Measurements from ENCODE around the gene GNAQ.
"Not testable (repeated sequence)": the region's sequence is repeated elsewhere in the genome, so short reads cannot be mapped to it uniquely, and the experiment has no call there.

The GNAQ gene

DNA sequence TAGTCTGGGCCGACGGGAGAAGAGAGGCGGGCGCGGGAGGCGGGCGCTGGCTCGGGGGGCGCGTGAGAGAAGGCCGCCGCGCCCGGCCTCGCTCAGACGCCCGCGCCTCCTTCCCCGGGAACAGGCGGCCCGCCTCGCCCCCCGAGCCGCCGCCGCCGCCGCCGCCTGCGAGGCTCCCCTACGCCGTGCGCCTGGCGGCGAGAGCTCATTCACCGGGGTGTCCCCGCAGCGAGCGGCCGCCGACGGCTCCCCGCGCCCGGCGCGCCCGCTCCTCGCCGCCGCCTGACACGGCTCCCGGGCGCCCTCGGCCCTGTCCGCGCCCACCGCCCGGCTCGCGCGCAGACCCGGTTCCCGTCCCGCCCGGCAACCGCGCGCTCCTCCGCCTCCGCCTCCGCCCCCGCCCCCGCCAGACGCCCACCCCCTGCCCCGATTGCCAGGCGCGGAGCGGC, at the start of gene GNAQ:
GNAQ (minus strand) TSS at position 368 of the 449 bp plus-strand sequence. CDS start 576 bp downstream, outside the sequence.
- H3K4me1 ChIP-seq (ENCODE audit: control insufficient read depth, insufficient read depth, low read length) = peaks cover 22% of the 10 kb centered on the region

DNA sequence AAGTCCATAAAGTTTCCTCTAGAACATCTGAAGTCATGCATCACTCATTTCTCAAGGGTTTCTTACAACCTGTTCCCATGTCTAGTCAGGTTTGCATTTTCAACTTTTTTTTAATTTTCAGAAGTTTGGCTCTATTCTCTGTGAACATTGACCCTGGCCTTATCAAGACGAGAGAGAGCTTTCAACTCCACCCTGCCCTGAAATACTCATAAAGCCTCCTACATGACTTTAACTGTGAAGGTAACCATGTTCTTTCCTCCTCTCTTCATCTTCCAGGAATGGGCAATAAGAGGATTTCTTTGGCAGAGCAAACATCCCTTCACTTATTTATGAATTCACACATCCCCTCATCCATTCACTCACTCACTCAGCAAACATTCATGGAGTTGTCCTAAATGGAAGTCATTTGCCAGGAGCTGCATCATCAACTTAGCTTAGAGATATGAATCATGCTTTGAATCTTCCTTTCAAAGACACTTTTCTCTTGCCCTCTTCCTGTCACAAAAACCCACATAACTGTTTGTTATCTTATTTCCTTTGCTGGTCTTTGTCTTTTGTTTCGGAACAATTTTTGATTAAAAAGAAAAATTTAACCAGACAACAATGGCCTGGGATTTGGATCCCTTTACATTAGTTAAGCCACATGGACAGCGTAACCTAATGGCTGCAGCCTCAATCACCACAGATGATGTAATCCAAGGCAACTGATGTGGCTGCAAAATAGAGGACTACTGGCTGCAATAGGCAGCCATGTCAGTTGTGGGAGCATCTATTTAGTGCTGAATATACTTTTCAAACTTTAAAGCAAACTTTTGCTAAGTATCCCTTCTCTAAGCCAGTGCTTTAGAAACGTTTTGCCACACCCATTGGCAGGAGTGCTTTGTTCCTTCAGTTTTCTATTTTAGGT, 43.0 kb upstream of the GNAQ start:
- Histone ChIP-seq H3K4me1 (ENCODE audit: control insufficient read depth, insufficient read depth, low read length) (no peaks in the 10 kb centered on the region), H3K4me3 (ENCODE audit: low read length) (no peak overlapping the region), H3K36me3 (ENCODE audit: control insufficient read depth, insufficient read depth, low read length) (no peaks in the 10 kb centered on the region), H3K9ac (ENCODE audit: low read length) (no peak overlapping the region), H3K27me3 (ENCODE audit: control insufficient read depth, insufficient read depth, low read length) (no peaks in the 10 kb centered on the region), H3K27ac (ENCODE audit: low read depth, low read length) (no peak overlapping the region)

More for the DNA sequence above, at the start of gene GNAQ:
- Histone ChIP-seq H3K27ac (ENCODE audit: low read depth, low read length) (peak within 1 kb of the TSS; percentile 88), H3K36me3 (ENCODE audit: control insufficient read depth, insufficient read depth, low read length) (no peaks in the 10 kb centered on the region), H3K9ac (ENCODE audit: low read length) (peak within 1 kb of the TSS; percentile 47), H3K4me3 (ENCODE audit: low read length) (peak within 1 kb of the TSS; percentile 80), H3K27me3 (ENCODE audit: control insufficient read depth, insufficient read depth, low read length) (no peaks in the 10 kb centered on the region)

DNA sequence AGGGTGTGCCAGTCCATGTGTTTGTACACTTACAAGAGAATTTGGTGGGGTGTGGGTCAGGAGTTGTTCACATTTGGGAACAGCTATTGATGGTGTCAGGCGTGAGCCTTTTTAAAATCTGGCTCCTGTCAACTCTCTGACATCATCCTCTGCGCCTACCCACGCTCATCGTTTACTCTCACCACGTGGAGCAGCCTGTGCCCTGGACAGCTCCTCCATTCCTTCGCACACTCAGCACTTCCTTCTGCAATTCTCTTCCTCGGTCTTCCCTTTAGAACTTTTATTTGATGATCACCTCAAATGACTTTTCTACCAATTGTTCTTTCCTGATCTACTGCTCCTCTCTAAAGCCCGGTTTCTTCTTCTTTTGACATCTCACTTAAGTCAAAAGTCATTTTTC, 42.1 kb upstream of the GNAQ start:
- no peaks in the 10 kb centered on the region for H3K4me1 ChIP-seq (ENCODE audit: control insufficient read depth, insufficient read depth, low read length)
- no peak overlapping the region for H3K4me3 ChIP-seq (ENCODE audit: low read length)
- no peaks in the 10 kb centered on the region for H3K27me3 ChIP-seq (ENCODE audit: control insufficient read depth, insufficient read depth, low read length)
- H3K9ac ChIP-seq (ENCODE audit: low read length) = no peak overlapping the region
- no peaks in the 10 kb centered on the region for H3K36me3 ChIP-seq (ENCODE audit: control insufficient read depth, insufficient read depth, low read length)
- H3K27ac ChIP-seq (ENCODE audit: low read depth, low read length) = no peak overlapping the region

DNA sequence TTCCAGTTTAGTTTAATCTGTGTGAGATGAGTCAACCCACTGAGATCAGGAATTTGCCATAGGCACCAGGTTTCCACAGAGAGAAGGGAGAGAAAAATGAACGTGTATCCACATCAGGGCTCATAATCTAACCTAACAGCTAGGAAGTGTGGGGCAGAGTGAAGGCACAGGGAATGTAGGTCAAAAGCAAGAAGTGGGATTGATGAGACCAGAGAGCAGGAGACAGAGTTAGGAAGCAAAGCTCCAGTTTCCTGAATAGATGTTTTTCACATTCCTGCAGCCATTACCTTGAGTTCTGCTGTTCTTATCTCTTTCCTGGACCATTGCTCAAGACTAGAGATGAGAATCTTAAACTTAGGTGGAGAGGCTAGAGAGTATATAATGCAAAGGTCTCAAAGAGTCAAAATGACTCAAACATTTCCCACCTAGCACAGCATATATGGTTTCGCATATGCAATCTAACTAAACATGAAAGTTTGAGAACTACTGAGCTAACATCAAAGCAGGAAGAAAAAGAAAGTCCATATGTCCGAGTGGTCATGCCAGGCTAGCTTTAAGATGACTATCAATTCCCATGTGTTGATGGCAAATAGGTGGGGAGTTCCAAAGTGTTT, 41.1 kb upstream of the GNAQ start:
- no peaks in the 10 kb centered on the region for H3K36me3 ChIP-seq (ENCODE audit: control insufficient read depth, insufficient read depth, low read length)
- H3K27me3 ChIP-seq (ENCODE audit: control insufficient read depth, insufficient read depth, low read length) = no peaks in the 10 kb centered on the region
- no peak overlapping the region for H3K4me3 ChIP-seq (ENCODE audit: low read length)
- no peak overlapping the region for H3K27ac ChIP-seq (ENCODE audit: low read depth, low read length)
- no peak overlapping the region for H3K9ac ChIP-seq (ENCODE audit: low read length)
- H3K4me1 ChIP-seq (ENCODE audit: control insufficient read depth, insufficient read depth, low read length) = no peaks in the 10 kb centered on the region

DNA sequence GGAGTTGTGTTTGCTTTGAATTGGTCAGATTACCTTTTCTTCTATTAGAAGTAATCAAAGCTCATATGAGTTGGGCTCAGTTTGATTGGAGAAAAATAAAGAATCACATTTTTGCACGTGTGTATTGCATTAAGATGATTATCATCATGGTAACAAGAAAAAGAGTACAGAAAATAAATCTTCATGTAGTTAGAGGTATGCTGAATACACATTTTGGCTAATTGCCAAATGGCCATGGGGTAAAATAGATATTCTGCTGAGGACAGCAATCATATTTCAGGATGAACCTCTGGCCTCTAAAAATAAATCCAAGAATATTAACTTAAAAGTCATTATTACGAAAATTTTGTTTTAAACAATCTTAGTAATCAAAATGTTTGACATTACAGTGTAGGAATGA, 38.9 kb upstream of the GNAQ start:
- H3K9ac ChIP-seq (ENCODE audit: low read length) = no peak overlapping the region
- no peaks in the 10 kb centered on the region for H3K27me3 ChIP-seq (ENCODE audit: control insufficient read depth, insufficient read depth, low read length)
- H3K36me3 ChIP-seq (ENCODE audit: control insufficient read depth, insufficient read depth, low read length) = no peaks in the 10 kb centered on the region
- no peak overlapping the region for H3K27ac ChIP-seq (ENCODE audit: low read depth, low read length)
- H3K4me3 ChIP-seq (ENCODE audit: low read length) = no peak overlapping the region
- H3K4me1 ChIP-seq (ENCODE audit: control insufficient read depth, insufficient read depth, low read length) = no peaks in the 10 kb centered on the region

DNA sequence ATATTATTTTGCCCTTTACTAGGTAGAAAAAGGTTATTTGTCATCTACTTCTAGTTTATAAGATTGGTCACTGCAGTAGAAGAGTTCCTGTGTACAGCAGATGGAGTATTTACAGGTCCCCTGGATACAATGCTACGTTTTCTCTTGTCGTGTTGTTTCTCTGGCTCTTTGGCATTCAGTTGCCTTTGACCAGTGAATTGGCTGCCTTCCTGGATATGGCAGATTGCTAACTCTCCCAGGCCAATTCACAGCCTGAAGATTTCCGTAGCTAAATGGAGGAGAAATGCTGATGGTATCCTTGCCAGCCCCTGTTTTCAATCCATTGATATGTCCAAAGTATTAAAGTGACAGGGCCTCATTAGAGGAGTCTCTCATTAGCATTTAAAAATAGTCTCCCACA, 32.5 kb upstream of the GNAQ start:
- H3K4me3 ChIP-seq (ENCODE audit: low read length) = no peak overlapping the region
- no peak overlapping the region for H3K27ac ChIP-seq (ENCODE audit: low read depth, low read length)
- H3K4me1 ChIP-seq (ENCODE audit: control insufficient read depth, insufficient read depth, low read length) = no peaks in the 10 kb centered on the region
- H3K27me3 ChIP-seq (ENCODE audit: control insufficient read depth, insufficient read depth, low read length) = no peaks in the 10 kb centered on the region
- no peaks in the 10 kb centered on the region for H3K36me3 ChIP-seq (ENCODE audit: control insufficient read depth, insufficient read depth, low read length)
- H3K9ac ChIP-seq (ENCODE audit: low read length) = no peak overlapping the region

DNA sequence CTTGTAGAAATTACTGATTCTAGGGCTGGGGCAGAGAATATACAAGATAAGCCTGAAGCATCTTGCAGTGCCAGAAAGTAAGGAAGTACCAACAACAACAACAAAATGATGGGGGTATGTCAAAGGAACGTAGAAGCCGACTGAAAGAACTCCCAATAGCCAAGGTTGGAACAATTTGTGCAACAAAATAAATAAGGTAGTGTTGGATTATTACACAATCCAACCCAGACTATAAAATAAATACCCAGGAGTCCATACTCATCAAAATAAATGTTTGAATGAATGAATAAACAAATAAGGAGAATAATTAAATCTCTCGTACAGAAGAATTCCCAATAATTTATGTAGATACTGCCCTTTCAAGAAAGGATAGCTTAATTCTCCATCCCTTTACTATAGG, 31.1 kb upstream of the GNAQ start:
- Histone ChIP-seq H3K9ac (ENCODE audit: low read length) (no peak overlapping the region), H3K27me3 (ENCODE audit: control insufficient read depth, insufficient read depth, low read length) (no peaks in the 10 kb centered on the region), H3K4me3 (ENCODE audit: low read length) (no peak overlapping the region), H3K27ac (ENCODE audit: low read depth, low read length) (no peak overlapping the region), H3K36me3 (ENCODE audit: control insufficient read depth, insufficient read depth, low read length) (no peaks in the 10 kb centered on the region), H3K4me1 (ENCODE audit: control insufficient read depth, insufficient read depth, low read length) (no peaks in the 10 kb centered on the region)

DNA sequence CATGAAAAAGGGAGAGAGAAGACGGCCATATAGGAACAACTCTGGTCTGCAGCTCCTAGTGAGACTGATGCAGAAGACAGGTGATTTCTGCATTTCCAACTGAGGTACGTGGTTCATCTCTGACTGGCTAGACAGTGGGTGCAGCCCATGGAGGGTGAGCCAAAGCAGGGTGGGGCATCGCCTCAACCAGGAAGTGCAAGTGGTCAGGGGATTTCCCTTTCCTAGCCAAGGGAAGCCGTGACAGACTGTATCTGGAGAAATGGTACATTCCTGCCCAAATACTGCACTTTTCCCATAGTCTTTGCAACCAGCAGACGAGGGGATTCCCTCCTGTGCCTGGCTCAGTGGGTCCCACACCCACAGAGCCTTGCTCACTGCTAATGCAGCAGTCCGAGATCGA, 22.6 kb upstream of the GNAQ start:
- H3K4me1 ChIP-seq (ENCODE audit: control insufficient read depth, insufficient read depth, low read length); H3K27ac ChIP-seq (ENCODE audit: low read depth, low read length); H3K9ac ChIP-seq (ENCODE audit: low read length); H3K4me3 ChIP-seq (ENCODE audit: low read length); H3K36me3 ChIP-seq (ENCODE audit: control insufficient read depth, insufficient read depth, low read length); H3K27me3 ChIP-seq (ENCODE audit: control insufficient read depth, insufficient read depth, low read length): not testable (repeated sequence)

DNA sequence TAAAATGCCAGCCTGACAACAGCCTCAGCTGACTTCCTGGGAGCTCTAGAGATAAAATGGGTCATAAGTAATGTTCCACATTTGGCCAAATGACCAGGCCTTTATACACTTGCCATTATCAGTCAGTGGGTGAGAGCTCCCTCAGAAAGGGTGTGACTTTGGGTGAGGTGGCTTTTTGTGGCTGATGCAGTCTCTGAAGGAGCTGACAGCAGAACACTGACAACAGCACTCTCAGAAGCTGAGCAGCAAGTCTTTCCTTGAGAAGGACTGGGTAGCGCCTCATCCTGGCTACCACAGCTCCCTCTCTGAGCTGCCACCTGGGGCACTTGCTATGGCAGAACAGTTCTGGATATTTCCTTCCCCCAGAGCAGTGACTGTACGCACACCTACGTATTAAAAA, 22.0 kb upstream of the GNAQ start:
- Histone ChIP-seq H3K27ac (ENCODE audit: low read depth, low read length) (no peak overlapping the region), H3K4me3 (ENCODE audit: low read length) (no peak overlapping the region), H3K4me1 (ENCODE audit: control insufficient read depth, insufficient read depth, low read length) (no peaks in the 10 kb centered on the region), H3K36me3 (ENCODE audit: control insufficient read depth, insufficient read depth, low read length) (no peaks in the 10 kb centered on the region), H3K9ac (ENCODE audit: low read length) (no peak overlapping the region), H3K27me3 (ENCODE audit: control insufficient read depth, insufficient read depth, low read length) (no peaks in the 10 kb centered on the region)

DNA sequence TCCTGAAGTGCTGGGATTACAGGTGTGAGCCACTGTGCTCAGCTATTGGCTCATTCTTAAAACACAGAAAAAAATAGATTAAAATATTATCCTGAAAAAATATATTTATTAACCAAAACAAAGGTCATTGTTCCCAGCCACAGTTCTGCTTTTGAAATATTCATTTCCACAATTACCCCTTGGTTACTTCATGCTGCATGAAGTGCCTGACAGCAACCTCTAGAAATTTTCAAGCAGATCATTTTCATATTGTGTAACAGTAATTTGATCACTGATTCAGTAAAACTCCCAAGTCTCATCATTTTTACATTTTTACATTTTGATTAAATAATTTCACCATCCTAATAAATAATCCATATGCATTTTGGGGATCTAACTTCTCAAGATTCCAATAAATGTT, 18.8 kb upstream of the GNAQ start:
- no peak overlapping the region for H3K4me3 ChIP-seq (ENCODE audit: low read length)
- no peak overlapping the region for H3K27ac ChIP-seq (ENCODE audit: low read depth, low read length)
- no peaks in the 10 kb centered on the region for H3K4me1 ChIP-seq (ENCODE audit: control insufficient read depth, insufficient read depth, low read length)
- no peaks in the 10 kb centered on the region for H3K36me3 ChIP-seq (ENCODE audit: control insufficient read depth, insufficient read depth, low read length)
- no peaks in the 10 kb centered on the region for H3K27me3 ChIP-seq (ENCODE audit: control insufficient read depth, insufficient read depth, low read length)
- H3K9ac ChIP-seq (ENCODE audit: low read length) = no peak overlapping the region

DNA sequence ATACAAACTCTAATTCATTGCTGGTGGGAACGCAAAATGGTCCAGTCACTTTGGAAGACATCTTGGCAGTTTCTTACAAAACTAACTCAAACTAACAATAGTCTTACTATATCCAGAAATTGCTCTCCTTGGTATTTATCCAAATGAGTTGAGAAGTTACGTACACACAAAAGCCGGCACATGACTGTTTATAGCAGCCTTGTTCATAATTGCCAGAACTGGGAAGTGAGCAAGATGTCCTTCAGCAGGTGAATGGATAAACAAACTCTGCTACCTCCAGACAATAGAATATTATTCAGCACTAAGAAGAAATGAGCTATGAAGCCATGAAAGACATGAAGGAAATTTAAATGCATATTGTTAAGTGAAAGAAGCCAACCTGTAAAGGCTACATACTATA, 17.9 kb upstream of the GNAQ start:
- Histone ChIP-seq H3K27me3 (ENCODE audit: control insufficient read depth, insufficient read depth, low read length) (no peaks in the 10 kb centered on the region), H3K9ac (ENCODE audit: low read length) (no peak overlapping the region), H3K4me1 (ENCODE audit: control insufficient read depth, insufficient read depth, low read length) (no peaks in the 10 kb centered on the region), H3K4me3 (ENCODE audit: low read length) (no peak overlapping the region), H3K27ac (ENCODE audit: low read depth, low read length) (no peak overlapping the region), H3K36me3 (ENCODE audit: control insufficient read depth, insufficient read depth, low read length) (no peaks in the 10 kb centered on the region)

DNA sequence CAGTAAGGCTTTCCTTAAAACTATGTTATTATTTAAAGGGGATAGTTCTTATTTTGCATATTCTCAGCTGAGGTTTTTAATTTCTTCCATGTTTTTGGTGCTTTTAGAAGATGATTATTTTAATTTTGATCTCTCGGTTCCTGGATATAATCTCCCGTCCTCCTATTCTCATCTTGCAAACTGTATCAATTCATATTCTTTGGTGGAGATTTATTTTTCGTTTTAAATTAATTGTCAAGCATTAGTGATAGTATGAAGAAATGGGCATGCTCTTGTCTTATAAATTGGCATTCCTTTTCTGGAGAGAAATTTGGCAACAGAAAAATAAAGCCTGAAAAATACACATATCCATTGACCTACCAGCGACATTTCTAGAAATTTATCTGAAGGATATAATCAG, 15.5 kb upstream of the GNAQ start:
- no peaks in the 10 kb centered on the region for H3K36me3 ChIP-seq (ENCODE audit: control insufficient read depth, insufficient read depth, low read length)

DNA sequence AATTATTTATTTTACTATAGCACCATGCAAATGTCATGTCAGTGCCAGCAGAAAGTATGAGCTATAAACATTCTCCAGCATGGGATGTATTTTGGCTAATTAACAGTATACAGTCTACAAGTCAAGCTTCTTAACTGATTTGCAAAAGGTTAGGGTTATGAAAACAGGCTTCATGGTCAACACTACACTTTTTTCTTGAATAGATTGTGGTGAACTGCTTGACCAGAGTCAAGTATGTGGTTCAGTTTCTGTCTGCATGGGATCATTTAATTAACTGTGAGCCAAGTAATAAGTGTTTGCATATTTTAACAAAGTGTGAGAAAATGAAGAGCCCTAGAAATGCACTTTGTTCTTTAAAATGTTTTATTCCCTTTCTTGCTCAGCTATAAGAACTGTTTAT, 14.5 kb upstream of the GNAQ start:
- H3K4me3 ChIP-seq (ENCODE audit: low read length) = no peak overlapping the region
- H3K27me3 ChIP-seq (ENCODE audit: control insufficient read depth, insufficient read depth, low read length) = no peaks in the 10 kb centered on the region
- no peaks in the 10 kb centered on the region for H3K36me3 ChIP-seq (ENCODE audit: control insufficient read depth, insufficient read depth, low read length)
- H3K27ac ChIP-seq (ENCODE audit: low read depth, low read length) = no peak overlapping the region
- H3K9ac ChIP-seq (ENCODE audit: low read length) = no peak overlapping the region
- no peaks in the 10 kb centered on the region for H3K4me1 ChIP-seq (ENCODE audit: control insufficient read depth, insufficient read depth, low read length)

More for the DNA sequence above, 15.5 kb upstream of the GNAQ start:
- no peak overlapping the region for H3K9ac ChIP-seq (ENCODE audit: low read length)
- no peak overlapping the region for H3K27ac ChIP-seq (ENCODE audit: low read depth, low read length)
- no peaks in the 10 kb centered on the region for H3K27me3 ChIP-seq (ENCODE audit: control insufficient read depth, insufficient read depth, low read length)
- H3K4me3 ChIP-seq (ENCODE audit: low read length) = no peak overlapping the region
- H3K4me1 ChIP-seq (ENCODE audit: control insufficient read depth, insufficient read depth, low read length) = no peaks in the 10 kb centered on the region
